Body of pancreas (tissue), 4 donors: Measurements from ENCODE around the gene PTPRN2.

Source experiments
- CTCF ChIP-seq, 7 experiments: fragments of 450-650 bp in 4 of 7; fragments of 200-600 bp in 3 of 7; sonication (generic) in 3 of 7; IDR thresholded peaks; one replicate each; pipeline ENCODE4 v1.5.1; 2016 to 2019; ENCODE audit warnings: antibody characterized with exemption in 7 of 7
- POLR2A ChIP-seq, 3 donors: fragments of 450-650 bp; IDR thresholded peaks; one replicate each; pipeline ENCODE4 v1.6.1; 2016; ENCODE audit warnings: antibody characterized with exemption in 3 of 3, mild to moderate bottlenecking in 2 of 3

GRCh38 chr7:158324397-158325360 is 262.9 kb downstream of the PTPRN2 start:
- TF ChIP-seq CTCF (IDR thresholded peaks at IDR 0.05): no peak
- TF ChIP-seq POLR2A (IDR thresholded peaks at IDR 0.05): no peak
